Panc1 (cell line): ENCODE data around the gene ZMAT5. TPM values are rescaled to one million over a fixed set of nuclear protein-coding genes. Genes with fewer than 3 reads are reported as not detected.

ENCODE experiments used
- ATAC-seq: fragments of 200-7000 bp; cut with Tn5 transposase; 2 replicates; pipeline ENCODE4 v1.9.1; 2020; ENCODE audit warnings: mild to moderate bottlenecking, moderate library complexity
- BruUV-seq: library from RNA; stranded (reverse); fragments of 400-500 nt; replicated peaks from 2 replicates; lab custom pipeline; 2021; lab: Mats Ljungman, UMichigan
- CTCF ChIA-PET: fragments of 300-600 bp; sonication (Branson Sonifier 250); formaldehyde crosslinking; loops from one replicate; lab custom pipeline; 2022; ENCODE audit warnings: antibody characterized with exemption; lab: Charles Lee
- POLR2A ChIA-PET: fragments of 300-600 bp; sonication (Branson Sonifier 250); formaldehyde crosslinking; loops from one replicate; lab custom pipeline; 2022; ENCODE audit warnings: antibody characterized with exemption; lab: Charles Lee
- DNase-seq: peaks from one replicate; pipeline ENCODE4 v3.0.0-alpha.2; 2010; ENCODE audit warnings: low read depth, low spot score
- H3K27ac ChIP-seq: 2 replicates; pipeline ENCODE4 v1.5.1; 2011; ENCODE audit warnings: mild to moderate bottlenecking, low read length, inconsistent platforms
- H3K27me3 ChIP-seq: fragments of 200-500 bp; sonication (Bioruptor generic); 2 replicates; pipeline ENCODE4 v1.6.0; 2014; ENCODE audit warnings: low read length, inconsistent platforms; ENCODE audit not compliant: control insufficient read depth, insufficient read depth
- H3K36me3 ChIP-seq: fragments of 200-500 bp; sonication (Bioruptor generic); 2 replicates; pipeline ENCODE4 v1.5.1; 2014; ENCODE audit warnings: inconsistent platforms, mild to moderate bottlenecking, low read length, moderate library complexity; ENCODE audit not compliant: control insufficient read depth, insufficient read depth
- H3K4me1 ChIP-seq: 2 replicates; pipeline ENCODE4 v1.5.1; 2011; ENCODE audit warnings: inconsistent platforms, mild to moderate bottlenecking, low read length, moderate library complexity; ENCODE audit not compliant: control insufficient read depth, insufficient read depth
- H3K4me3 ChIP-seq, 2 experiments: 2 replicates each; pipeline ENCODE4 v1.5.1; 2011 to 2012; ENCODE audit warnings: low read depth in 2 of 2, low read length in 2 of 2, mild to moderate bottlenecking in 2 of 2, inconsistent platforms in 1 of 2, moderate library complexity in 1 of 2
- H3K9me3 ChIP-seq: fragments of 200-500 bp; sonication (Bioruptor generic); 2 replicates; pipeline ENCODE4 v1.5.1; 2014; ENCODE audit warnings: low read depth, mild to moderate bottlenecking, inconsistent platforms, low read length, moderate library complexity; ENCODE audit not compliant: control insufficient read depth, insufficient read depth
- POLR2AphosphoS5 ChIP-seq: IDR thresholded peaks from 2 replicates; pipeline ENCODE4 v1.6.1; 2012; ENCODE audit warnings: mild to moderate bottlenecking, low read depth, low read length, moderate library complexity
- SIN3A ChIP-seq: IDR thresholded peaks from 2 replicates; pipeline ENCODE4 v1.6.1; 2012; ENCODE audit warnings: low read depth, mild to moderate bottlenecking, low read length, moderate library complexity, borderline replicate concordance; ENCODE audit not compliant: insufficient read depth
- TCF7L2 ChIP-seq: IDR thresholded peaks from 2 replicates; pipeline ENCODE4 v1.6.1; 2011; ENCODE audit warnings: mild to moderate bottlenecking, low read depth, low read length, inconsistent platforms
- in situ Hi-C: cut with HindIII; loops from 2 replicates; pipeline ENCODE4 v1.10.0; 2016; ENCODE audit warnings: low sequenced_read_pairs, low pct_unique_long_range_greater_than_20kb
- intact Hi-C: fragments of 100-400 bp; cut with micrococcal nuclease; formaldehyde crosslinking; loops from one replicate; pipeline ENCODE4 v1.10.0; 2022; ENCODE audit not compliant: unreplicated experiment
- total RNA-seq: library from RNA; stranded (reverse); gene quantifications from one replicate; pipeline ENCODE4 v1.2.1, GENCODE V29; 2021; ENCODE audit not compliant: unreplicated experiment
- TF ChIP-seq, protein P1 (sequence below): fragments of 450-650 bp; IDR thresholded peaks from 2 replicates; pipeline ENCODE4 v1.5.1; 2017; ENCODE audit warnings: mild to moderate bottlenecking
- TF ChIP-seq, protein P2 (sequence below), 2 experiments: IDR thresholded peaks; 2 replicates each; pipeline ENCODE4 v1.6.1; 2011 to 2012; ENCODE audit warnings: low read depth in 2 of 2, control low read depth in 1 of 2, low read length in 1 of 2, mild to moderate bottlenecking in 1 of 2, moderate library complexity in 1 of 2; ENCODE audit not compliant: insufficient read depth in 1 of 2

The ZMAT5 gene
- total RNA-seq, 1 experiment from 2014 or later = 22.4 TPM

DNA sequence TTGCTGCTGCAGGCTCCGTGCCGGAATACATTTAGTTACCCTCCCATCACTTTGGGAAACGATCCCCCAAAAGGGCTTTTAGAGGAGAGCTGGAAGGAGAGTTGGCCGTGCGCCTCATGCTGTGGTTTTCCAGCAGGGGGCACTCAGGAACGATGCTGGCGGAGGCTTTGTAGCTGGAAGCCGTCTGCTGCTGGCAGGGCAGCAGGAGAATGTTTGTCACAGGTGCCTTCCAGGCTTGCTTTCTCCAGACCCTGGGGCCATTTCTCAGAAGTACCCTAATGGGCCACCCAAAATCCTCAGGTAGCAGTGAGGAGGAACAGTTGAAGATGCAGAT lies 77.0 kb downstream of the ZMAT5 start:
- POLR2A ChIA-PET = interaction anchor here (0.6 kb wide), 1 partner anchor 12 kb away, joined by 5 read pairs; no protein-coding TSS in a partner anchor
- ATAC-seq = no peak

DNA sequence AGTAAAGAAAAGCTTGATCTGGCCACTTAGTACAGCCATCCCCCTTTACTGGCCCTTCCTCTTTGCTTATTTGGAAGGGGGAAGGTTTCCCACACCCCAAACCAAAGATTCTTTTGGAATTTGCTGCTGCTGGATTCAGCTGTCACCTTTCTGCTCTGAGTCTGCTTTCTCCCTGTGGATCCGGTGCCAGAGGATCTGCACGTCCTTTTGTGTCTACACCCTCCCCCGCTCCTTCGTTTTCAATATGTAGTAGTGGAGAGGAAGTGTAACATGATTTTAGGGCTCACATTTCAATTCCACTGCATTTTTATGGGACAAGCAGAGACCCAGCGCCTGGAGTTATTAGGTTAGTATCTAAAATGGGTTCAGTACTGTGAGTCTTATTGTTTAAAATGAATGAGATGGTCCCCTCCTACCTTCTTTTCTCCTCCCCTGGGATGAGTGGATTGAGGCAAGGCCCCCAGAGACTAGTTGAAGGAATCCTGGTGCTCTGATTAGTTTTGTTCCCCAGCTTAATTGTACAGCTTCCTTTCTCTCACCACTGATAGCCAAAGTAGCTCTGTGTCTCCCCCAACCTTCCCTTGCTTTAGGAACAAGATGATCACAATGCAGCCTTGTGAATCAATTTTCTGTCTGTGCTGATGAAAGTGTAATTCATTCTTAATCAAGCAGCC lies 77.5 kb downstream of the ZMAT5 start:
- TF ChIP-seq, protein P1, sequence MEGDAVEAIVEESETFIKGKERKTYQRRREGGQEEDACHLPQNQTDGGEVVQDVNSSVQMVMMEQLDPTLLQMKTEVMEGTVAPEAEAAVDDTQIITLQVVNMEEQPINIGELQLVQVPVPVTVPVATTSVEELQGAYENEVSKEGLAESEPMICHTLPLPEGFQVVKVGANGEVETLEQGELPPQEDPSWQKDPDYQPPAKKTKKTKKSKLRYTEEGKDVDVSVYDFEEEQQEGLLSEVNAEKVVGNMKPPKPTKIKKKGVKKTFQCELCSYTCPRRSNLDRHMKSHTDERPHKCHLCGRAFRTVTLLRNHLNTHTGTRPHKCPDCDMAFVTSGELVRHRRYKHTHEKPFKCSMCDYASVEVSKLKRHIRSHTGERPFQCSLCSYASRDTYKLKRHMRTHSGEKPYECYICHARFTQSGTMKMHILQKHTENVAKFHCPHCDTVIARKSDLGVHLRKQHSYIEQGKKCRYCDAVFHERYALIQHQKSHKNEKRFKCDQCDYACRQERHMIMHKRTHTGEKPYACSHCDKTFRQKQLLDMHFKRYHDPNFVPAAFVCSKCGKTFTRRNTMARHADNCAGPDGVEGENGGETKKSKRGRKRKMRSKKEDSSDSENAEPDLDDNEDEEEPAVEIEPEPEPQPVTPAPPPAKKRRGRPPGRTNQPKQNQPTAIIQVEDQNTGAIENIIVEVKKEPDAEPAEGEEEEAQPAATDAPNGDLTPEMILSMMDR = no peak
- no peak for TF ChIP-seq SIN3A
- ChIA-PET CTCF (interaction anchor here (0.6 to 0.7 kb wide), 2 partner anchors 159 to 399 kb away, joined by 3 to 11 read pairs; no protein-coding TSS in a partner anchor), POLR2A (interaction anchor here (0.6 kb wide), 1 partner anchor 12 kb away, joined by 5 read pairs; no protein-coding TSS in a partner anchor)
- DNase-seq = no peak
- BruUV-seq = no TSS peak
- ATAC-seq = no peak
- Histone ChIP-seq H3K4me3 (no peak overlapping the region), H3K27ac (no peak overlapping the region), H3K4me1 (no peaks in the 10 kb centered on the region; the same call in 1 of the 2 replicates), H3K27me3 (no peaks in the 10 kb centered on the region), H3K9me3 (no peaks in the 10 kb centered on the region), H3K36me3 (peaks cover under 1% of the 10 kb centered on the region; the same call in 1 of the 2 replicates)
- intact Hi-C loops = no loop called here
- in situ Hi-C loops = no loop called here

More for the DNA sequence above, 77.0 kb downstream of the ZMAT5 start:
- Histone ChIP-seq H3K4me1 (no peaks in the 10 kb centered on the region; the same call in 1 of the 2 replicates), H3K27me3 (no peaks in the 10 kb centered on the region), H3K27ac (no peak overlapping the region), H3K36me3 (no peaks in the 10 kb centered on the region; the same call in 1 of the 2 replicates), H3K4me3 (no peak overlapping the region), H3K9me3 (no peaks in the 10 kb centered on the region)
- in situ Hi-C loops = no loop called here
- intact Hi-C loops = no loop called here
- no peak for DNase-seq
- CTCF ChIA-PET = interaction anchor here (0.6 to 0.9 kb wide), 3 partner anchors 24 to 160 kb away, joined by 3 to 6 read pairs (median 3); no protein-coding TSS in a partner anchor
- TF ChIP-seq TCF7L2 = 0 out of 2 replicates have a peak, but pooled peaks have one; percentile 23
- TF ChIP-seq, protein P2, sequence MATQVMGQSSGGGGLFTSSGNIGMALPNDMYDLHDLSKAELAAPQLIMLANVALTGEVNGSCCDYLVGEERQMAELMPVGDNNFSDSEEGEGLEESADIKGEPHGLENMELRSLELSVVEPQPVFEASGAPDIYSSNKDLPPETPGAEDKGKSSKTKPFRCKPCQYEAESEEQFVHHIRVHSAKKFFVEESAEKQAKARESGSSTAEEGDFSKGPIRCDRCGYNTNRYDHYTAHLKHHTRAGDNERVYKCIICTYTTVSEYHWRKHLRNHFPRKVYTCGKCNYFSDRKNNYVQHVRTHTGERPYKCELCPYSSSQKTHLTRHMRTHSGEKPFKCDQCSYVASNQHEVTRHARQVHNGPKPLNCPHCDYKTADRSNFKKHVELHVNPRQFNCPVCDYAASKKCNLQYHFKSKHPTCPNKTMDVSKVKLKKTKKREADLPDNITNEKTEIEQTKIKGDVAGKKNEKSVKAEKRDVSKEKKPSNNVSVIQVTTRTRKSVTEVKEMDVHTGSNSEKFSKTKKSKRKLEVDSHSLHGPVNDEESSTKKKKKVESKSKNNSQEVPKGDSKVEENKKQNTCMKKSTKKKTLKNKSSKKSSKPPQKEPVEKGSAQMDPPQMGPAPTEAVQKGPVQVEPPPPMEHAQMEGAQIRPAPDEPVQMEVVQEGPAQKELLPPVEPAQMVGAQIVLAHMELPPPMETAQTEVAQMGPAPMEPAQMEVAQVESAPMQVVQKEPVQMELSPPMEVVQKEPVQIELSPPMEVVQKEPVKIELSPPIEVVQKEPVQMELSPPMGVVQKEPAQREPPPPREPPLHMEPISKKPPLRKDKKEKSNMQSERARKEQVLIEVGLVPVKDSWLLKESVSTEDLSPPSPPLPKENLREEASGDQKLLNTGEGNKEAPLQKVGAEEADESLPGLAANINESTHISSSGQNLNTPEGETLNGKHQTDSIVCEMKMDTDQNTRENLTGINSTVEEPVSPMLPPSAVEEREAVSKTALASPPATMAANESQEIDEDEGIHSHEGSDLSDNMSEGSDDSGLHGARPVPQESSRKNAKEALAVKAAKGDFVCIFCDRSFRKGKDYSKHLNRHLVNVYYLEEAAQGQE (IDR thresholded peaks at IDR 0.05; ENCODE audit: insufficient read depth in 1 of 2, low read depth in 2 of 2, low read length in 1 of 2) = no peak
- no peak for TF ChIP-seq POLR2AphosphoS5
- no TSS peak for BruUV-seq

DNA sequence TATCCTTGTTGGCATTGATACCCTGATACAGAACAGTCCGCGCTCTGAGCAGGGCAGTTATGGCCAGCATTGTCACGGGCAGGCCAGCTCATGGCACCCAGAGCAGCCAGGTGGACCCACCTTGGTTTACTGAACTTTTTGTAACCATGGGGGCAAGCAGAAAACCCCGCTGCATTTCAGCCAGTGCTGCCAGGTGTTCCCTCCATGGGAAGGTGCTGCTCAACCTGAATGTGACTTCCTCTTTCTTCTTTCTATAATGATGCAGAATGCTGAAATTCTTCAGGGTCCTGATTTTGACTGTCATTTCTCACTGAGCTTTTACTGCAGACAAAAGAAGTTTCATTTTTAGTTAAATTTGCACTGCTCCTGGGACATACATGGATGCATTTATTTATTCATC lies 82.6 kb downstream of the ZMAT5 start:
- no peak for TF ChIP-seq POLR2AphosphoS5
- TF ChIP-seq, protein P2 (IDR thresholded peaks at IDR 0.05; ENCODE audit: insufficient read depth in 1 of 2, low read depth in 2 of 2, low read length in 1 of 2) = no peak
- TF ChIP-seq, protein P1 = no peak

More for the DNA sequence above, 82.6 kb downstream of the ZMAT5 start:
- H3K9me3 ChIP-seq = no peaks in the 10 kb centered on the region
- in situ Hi-C loops (no loop called here), intact Hi-C loops (no loop called here)
- ATAC-seq (no peak), DNase-seq (no peak)
- H3K27ac ChIP-seq = no peak overlapping the region
- H3K4me3 ChIP-seq = no peak overlapping the region
- no TSS peak for BruUV-seq
- ChIA-PET POLR2A (no interaction called here), CTCF (interaction anchor here (0.6 kb wide), 1 partner anchor 88 kb away, joined by 11 read pairs; no protein-coding TSS in a partner anchor)
- no peaks in the 10 kb centered on the region for H3K27me3 ChIP-seq
- H3K4me1 ChIP-seq = no peaks in the 10 kb centered on the region
- H3K36me3 ChIP-seq = peaks cover 14% of the 10 kb centered on the region; the same call in 1 of the 2 replicates
